Measurements from ENCODE around the gene TSPAN31.
"Not testable (repeated sequence)": the region's sequence is repeated elsewhere in the genome, so short reads cannot be mapped to it uniquely, and the experiment has no call there.

TSPAN31 gene

DNA sequence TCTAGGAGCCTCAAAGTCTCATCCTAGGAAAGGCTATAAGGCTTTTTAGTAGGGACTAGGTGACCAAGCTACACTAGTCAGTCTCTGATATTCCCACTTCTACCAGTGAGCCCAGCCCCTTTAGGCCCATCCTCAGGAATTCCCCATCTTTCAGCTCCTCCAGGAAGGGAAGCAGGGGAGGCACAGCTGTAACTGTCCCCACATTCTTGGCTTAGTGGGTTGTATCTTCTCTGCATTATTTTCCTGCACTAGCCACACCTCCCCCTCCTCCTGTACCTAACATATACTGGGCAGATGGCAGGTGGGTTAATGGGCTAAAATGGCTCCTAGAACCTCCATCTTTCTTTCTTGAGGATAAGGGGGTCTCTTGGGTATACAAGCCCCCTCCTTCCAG, 22.5 kb downstream of the TSPAN31 start:
- DNase-seq (ENCODE audit: low read depth), result no peak

DNA sequence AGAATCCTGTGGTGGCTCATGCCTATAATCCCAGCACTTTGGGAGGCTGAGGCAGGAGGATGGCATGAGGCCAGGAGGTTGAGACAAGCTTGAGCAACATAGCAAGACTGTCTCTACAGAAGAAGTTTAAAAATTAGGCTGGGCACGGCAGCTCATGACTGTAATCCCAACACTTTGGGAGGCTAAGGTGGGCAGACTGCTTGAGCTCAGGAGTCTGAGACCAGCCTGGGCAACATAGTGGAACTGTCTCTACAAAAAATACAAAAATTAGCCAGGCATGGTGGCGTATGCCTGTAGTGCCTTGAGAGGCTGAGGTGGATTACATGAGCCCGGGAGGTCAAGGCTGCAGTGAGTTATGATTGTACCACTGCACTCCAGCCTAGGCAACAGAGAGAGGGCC, 23.0 kb downstream of the TSPAN31 start:
- DNase-seq (ENCODE audit: low read depth), result no peak

DNA sequence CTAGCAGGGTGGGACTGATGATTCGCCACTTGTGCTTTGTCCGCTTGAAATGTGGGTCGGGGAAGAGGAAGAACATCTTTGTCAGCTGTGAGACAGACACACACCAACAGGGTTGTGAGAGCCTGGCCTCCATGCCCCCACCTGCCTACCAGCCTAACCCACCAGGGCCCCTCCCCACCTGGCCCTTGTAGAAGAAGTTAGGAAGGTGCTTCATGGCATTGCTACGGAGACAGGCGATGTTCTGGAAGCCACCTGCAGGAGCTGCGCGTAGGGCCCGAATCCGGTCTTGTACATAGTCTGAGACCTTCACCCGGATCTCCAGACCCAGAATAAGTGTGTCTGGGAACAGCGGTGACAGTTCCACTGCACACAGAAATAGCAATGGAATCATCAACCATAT, 24.8 kb downstream of the TSPAN31 start:
- no peak for DNase-seq (ENCODE audit: low read depth)

DNA sequence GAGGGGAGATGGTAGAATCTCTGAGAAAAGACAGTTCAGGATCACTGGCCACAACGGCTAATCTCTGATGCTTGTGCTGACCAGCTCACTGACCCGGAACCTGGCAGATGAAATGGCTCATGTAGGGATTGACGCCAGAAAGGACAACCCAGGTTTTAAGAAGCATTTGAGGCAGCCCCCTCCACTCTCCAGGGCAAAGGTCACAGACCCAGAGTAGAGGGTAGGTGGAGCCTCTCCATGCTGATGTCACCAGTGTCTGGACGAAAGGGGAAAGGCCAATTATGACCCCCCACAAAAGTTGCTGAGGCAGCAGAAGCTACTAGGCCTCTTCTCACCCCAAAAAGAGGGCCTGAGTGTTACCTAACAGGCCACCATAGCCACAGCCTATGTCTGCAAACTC, 25.9 kb downstream of the TSPAN31 start:
- DNase-seq (ENCODE audit: low read depth), result no peak

DNA sequence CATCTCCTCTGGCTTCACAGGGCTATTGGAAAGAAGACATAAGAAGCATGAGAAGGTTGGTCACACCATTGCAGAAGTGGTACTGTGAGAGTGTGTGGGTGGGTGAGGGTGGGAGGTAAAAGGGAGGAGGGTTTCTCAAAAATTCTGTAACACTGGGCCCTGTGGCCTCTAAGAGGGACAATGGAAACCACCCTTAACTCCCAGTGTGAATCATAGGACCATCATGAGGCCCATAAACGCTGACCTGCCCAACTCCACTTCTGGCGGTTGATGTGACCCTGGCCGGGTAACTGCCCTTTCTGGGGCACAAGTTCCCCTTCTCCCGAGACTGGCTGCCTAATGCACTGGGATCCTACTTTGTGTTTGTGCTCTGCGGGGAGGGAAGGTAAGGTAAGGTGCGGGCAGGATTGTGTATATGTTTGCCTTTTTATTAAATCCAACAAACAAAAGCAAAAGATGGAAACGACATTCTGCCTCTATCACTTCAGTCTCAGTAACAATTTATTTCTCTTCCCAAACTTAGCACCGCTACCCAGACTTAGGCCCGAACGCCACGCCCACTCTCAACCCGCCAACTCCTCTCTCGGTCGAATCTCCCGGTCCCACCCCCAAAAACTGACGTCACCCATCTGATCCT, 26.5 kb downstream of the TSPAN31 start:
- peak; percentile 78 for DNase-seq (ENCODE audit: low read depth)

DNA sequence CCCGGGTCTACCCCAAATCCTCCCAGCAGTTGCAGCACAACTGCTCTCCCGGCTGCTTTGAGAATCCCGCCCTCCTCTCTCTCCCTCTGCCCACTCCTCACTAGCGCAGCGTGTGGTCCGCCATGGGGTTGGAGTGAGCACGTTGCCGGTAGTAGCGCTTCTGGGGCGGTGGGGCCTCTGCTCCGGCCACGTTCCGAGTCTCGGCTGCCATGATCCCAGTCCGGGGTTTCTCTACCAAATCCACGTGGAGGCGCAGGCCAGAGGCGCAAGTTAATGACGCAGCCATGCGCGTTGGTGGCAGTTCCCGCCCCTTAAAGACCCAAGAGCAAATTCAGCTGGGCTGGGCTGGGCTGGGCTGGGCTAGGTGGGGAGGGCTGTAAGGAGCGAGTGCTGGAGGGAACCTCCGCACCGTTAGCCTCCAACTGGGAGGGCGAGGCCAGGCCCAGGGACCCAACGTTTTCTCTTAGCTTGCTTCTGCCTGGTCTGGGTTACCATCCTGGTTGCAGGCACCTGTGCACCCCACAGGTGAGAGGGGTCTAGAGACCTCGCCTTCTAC, 27.1 kb downstream of the TSPAN31 start, which contains the start of gene METTL1:
Gene METTL1 (minus strand): TSS at position 233 of the 556 bp plus-strand sequence. CDS start 22 bp downstream, at position 211.
- peak; percentile 89 for DNase-seq (ENCODE audit: low read depth)

DNA sequence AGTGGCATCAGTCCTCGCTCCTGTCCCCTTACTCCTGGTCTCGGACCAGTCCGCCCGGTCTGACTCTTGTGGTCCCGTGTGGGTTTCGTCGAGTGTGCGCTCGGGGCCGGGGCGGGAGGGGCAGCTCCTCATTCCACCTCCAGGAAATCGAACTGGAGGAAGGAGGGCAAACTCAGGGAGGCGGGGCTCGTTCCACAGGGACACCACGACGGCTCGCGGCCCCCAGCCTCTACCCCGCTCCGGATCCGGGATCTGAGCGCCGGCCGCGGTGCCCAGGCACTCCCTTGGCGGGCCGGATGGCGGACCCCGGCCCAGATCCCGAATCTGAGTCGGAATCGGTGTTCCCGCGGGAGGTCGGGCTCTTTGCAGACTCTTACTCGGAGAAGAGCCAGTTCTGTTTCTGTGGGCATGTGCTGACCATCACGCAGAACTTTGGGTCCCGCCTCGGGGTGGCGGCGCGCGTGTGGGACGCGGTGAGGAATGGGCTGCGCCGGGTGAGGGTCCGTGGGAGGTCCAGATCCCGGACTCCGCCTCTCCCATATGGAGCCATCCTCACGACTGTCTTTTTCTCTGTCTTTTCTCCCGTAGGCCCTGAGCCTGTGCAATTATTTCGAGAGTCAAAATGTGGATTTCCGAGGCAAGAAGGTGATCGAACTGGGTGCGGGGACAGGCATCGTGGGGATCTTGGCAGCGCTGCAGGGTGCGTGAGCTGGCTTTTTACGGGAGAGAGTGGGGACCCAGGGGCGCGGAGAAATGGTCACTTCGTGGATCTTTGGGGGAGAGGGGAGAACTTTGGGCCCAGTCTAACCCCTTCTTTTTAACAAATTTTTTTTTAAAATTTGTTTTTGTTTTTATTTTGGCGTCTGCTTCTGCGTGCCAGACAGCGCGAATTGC, 27.8 kb downstream of the TSPAN31 start, which contains the start of gene EEF1AKMT3:
Gene EEF1AKMT3 (plus strand): TSS at position 186 of the 894 bp plus-strand sequence. CDS start 111 bp downstream, at position 297.
- no peak for DNase-seq (ENCODE audit: low read depth)

DNA sequence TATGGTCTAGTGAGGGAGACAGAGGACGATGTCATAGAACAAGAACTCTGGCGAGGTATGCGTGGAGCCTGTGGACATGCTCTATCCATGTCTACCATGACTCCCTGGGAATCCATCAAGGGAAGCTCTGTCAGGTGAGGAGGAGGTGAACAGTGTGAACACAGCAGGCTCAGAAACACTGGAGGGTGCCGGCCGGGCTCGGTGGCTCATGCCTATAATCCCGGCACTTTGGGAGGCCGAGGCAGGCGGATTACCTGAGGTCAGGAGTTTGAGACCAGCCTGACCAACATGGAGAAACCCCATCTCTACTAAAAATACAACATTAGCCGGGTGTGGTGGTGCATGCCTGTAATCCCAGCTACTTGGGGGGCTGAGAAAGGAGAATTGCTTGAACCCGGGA, 29.8 kb downstream of the TSPAN31 start:
- not testable (repeated sequence) for DNase-seq (ENCODE audit: low read depth)

DNA sequence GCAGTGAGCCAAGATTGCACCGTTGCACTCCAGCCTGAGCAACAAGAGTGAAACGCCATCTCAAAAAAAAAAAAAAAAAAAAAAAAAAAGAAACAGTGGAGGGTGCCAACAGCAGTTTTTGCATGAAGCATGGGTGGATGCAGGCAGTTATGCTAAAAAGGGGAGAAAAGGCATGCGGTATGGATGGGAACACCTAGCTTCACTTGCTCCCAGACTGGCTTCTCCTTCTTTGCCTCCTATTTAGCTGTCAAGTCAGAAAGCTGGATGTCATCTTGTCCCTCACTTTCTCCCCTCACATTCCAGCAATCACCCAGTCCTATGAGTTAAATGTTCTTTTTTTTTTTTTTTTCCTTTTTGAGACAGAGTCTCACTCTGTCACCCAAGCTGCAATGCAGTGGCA, 30.2 kb downstream of the TSPAN31 start:
- no peak for DNase-seq (ENCODE audit: low read depth)

DNA sequence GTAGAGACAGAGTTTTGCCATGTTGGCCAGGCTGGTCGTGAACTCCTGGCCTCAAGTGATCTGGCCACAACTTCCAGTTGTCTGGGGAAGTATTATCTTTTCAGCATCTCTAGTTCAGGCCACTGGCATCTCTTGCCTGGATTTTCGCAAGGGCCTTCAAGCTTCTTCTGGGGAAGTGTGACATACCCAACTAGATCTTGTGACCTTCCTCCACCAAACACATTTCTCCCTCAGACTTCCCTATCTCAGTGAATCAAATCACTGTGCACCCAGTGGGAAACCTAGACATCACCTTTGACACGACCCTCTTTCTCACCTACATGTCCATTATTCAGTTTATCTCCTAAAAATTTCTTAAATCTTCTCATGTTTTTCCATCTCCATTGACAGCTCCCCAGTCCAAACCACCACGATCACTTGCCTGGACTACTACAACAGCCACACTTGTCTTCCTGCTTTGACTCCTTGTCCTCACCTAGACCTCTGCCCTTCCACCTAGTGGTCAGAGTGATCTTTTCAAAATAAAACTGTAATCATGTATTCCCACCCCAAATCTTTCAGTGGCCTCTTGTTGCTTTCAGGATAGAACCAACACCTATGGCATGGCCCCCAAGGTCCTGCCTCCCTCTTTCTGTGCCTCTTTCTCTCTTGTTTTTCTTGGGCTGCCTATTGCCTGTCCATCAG, 30.9 kb downstream of the TSPAN31 start:
- DNase-seq (ENCODE audit: low read depth), result no peak

DNA sequence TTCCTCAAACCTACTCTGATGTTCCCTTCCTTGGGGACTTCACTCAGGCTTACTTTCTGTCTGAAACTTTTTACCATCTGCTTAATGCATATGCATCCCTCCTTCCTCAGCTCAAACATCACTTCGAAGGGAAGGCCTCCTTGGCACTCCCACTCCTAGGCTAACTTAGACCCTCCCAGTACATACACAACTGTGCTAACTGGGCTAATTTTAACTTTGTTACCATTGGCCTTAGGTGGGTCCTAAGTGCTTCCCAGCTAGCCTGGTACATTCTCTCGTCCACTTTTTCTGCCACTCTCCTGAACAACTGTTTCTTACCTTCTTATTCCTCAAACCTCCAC, 31.4 kb downstream of the TSPAN31 start:
- no peak for DNase-seq (ENCODE audit: low read depth)

DNA sequence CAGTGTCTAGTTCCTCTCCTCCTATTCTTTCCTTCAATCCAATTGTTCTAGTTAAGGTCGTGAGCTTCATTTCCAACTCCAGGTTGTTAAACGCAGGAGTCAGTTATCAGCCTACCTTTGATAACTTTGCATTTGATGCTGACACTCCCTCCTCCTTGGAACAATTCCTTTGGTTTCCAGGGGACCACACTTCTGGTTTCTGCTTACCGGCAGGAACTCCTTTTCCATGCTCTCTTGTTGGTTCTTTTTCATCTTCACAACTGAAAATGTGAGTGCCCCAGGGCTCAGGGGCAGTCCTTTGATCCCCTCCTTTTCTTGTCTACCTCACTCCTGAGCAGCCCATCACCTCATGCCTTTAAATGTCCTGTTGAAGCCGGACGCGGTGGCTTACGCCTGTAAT, 32.5 kb downstream of the TSPAN31 start:
- no peak for DNase-seq (ENCODE audit: low read depth)

DNA sequence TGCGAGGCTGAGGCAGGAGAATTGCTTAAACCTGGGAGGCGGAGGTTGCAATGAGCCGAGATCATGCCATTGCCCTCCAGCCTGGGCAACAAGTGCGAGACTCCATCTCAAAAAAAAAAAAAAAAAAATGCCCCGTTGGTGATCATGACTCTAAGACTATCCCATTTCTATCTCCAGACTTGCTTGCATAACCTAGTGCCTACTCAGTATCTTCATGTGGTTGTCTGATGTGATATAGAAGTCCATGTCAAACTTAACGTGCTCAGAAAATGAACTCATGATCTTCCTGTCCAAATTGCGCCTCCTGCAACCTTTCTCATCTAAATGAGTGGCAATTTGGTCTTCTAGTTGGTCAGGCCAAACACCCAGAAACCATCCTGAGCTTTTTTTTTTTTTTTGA, 33.1 kb downstream of the TSPAN31 start:
- no peak for DNase-seq (ENCODE audit: low read depth)

DNA sequence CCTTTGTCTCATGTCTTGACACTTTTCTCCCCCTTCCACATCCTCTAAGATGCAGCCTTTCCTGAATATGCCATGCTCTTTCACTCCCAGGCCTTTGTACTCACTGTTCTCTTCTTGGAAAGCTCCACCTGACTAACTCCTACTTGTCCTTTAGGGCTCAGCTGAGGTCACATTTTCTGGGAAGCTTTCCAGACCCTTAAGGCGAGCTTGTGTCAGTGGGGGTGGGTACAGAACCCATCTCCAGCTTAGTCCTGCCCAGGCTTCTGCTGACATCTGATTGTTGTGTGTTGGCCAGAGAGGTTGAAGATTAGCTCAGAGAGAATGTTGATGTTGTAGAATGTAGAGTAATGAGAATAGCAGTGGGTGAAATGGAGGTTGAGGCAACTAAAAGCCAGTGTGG, 34.9 kb downstream of the TSPAN31 start:
- DNase-seq (ENCODE audit: low read depth), result no peak

DNA sequence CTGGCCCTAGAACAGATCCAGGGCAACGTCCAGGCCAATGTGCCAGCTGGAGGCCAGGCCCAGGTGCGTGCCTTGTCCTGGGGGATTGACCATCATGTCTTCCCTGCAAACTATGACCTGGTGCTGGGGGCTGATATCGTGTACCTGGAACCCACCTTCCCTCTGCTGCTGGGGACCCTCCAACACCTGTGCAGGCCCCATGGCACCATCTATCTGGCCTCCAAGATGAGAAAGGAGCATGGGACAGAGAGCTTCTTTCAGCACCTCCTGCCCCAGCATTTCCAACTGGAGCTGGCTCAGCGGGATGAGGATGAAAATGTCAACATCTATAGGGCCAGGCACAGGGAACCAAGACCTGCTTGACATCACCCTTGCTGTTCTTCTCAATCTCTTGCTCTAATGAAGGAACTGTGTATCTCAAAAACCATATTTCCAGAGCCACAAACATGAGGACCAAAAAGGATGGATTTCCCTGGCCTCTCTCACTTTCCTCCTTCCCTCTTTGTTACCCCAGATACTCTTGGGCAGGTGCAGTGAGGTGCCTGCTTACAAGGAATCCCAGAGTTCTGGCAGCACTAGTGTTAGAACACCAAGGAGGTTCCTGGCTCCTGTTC, 35.6 kb downstream of the TSPAN31 start:
- DNase-seq (ENCODE audit: low read depth), result no peak

DNA sequence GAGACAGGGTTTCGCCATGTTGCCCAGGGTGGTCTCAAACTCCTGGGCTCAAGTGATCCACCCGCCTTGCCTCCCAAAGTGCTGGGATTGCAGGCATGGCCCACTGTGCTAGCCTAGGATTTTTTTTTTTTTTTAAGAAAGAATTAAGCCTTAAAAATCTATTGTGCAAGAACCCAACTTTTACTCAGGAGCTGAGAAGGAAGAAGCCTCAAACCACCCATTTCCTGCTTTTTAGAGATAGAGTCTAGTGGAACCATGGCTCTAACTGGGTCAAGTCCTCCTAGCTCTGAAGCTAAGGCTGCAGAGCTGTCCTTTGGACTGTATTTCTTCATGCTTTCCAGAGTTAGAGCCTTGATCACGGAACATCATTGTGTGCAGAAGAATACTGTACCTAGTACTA, 36.4 kb downstream of the TSPAN31 start:
- DNase-seq (ENCODE audit: low read depth), result no peak

DNA sequence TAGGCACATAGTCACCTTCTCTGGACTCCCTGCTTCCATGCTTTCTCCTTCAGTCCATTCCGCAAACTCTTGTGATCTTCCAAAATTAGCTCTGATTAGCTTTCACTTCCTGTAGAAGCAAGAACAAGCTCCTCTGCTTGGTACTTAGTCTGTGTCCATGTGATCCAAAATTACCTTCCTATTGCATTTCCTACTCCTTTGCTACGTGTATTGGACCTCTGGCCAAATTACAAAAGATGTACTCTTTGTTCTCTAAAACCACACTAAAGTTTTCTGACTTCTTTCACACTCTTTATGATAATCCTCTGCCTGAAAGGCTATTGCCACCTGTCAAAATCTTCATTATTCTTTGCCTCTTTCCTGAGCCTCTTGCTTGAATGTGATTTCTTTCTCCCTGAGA, 37.0 kb downstream of the TSPAN31 start:
- no peak for DNase-seq (ENCODE audit: low read depth)

DNA sequence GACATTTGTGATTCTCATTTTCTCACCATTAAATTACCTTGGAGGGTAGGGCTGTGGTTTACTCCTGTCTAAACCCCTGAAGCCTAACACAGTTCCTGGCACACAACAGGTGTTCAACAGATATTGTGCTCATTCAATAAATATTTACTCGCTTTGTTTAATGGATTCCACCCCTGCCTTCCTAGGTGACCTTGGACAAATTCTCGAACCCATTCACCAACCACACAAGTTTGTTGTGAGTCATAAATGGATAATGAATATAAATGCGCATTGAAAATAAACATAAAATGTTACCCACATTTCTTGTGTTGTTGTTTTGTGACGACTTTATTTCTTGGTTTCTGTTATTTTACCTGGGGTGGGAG, 37.4 kb downstream of the TSPAN31 start:
- DNase-seq (ENCODE audit: low read depth), result no peak

DNA sequence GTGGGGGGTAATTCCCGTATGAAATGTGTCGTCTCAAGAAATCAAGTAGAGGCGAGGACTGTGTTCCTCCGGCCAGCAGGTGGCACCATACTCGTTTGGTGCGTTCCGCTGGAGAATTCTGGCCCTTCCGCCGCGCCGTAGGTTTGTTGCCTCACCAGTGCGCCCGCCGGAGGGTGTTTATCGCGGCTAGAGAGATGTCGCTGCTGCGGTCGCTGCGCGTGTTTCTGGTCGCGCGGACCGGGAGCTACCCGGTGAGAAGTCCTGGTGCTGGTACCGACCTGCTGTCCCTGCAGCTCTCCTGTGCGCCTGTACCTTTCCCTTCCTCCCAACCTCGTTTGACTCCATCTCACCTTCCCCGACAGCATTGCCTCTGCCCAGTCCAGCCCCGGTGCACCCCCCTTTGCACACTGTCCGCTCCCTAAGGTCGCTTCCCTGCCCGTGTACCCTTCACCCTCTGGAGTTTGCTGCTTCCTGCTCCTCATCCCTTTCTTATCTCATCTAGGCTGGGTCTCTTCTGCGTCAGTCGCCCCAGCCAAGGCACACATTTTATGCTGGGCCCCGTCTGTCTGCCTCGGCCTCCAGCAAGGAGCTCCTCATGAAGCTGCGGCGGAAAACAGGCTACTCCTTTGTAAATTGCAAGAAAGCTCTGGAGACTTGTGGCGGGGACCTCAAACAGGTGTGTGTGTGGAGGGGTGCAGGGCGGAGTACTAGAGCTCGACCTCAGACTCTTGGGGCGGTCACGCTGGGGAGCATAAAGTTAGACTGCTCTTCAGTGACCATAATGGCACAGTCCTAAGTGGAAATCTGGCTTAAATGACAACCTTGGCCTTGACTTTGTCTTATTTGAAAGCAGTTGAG, 38.0 kb downstream of the TSPAN31 start, which contains the start of gene TSFM:
Gene TSFM (plus strand): TSS at position 180 of the 858 bp plus-strand sequence. CDS start 15 bp downstream, at position 195.
- DNase-seq (ENCODE audit: low read depth), result peak; percentile 96

DNA sequence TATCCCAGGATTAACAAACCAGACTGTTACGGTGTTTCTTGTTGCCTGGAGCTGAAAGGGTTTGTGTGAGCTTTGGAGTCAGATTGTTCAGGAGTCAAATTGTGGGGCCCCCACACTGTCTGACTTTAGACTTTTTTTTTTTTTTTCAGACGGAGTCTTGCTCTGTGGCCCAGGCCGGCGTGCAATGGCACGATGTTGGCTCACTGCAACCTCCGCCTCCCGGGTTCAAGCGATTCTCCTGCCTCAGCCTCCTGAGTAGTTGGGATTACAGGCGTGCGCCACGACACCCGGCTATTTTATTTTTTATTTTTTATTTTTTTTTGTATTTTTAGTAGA, 38.6 kb downstream of the TSPAN31 start:
- DNase-seq (ENCODE audit: low read depth), result no peak

DNA sequence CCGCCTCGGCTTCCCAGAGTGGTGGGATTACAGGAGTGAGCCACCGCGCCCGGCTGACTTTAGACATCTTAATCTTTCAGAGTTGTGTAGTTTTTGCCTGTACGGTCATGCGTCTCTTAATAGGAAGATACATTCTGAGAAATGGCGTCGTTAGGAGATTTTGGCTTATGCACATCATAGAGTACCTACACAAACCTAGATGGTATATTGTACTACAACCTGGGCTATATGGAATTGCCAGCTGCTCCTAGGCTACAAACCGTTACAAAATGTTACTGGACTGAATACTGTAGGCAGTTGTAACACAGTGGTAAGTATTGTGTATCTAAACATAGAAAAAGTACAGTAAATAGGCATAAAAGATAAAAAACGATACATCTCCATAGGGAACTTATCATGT, 39.0 kb downstream of the TSPAN31 start:
- DNase-seq (ENCODE audit: low read depth), result no peak

Data from activated T-helper 9 cell treated with anti-CD3 and anti-CD28 coated beads, Interleukin-2, amount 50 U/mL, for 16 hours (primary cell).